Thoracic aorta (tissue), 2 donors: ENCODE results near the gene TTBK2. TPM values are rescaled to one million over a fixed set of nuclear protein-coding genes. Genes with fewer than 3 reads are reported as not detected.
"Not testable (repeated sequence)": the region's sequence is repeated elsewhere in the genome, so short reads cannot be mapped to it uniquely, and the experiment has no call there.

Source experiments
- ATAC-seq: fragments of 150-250 bp; one replicate; pipeline ENCODE4 v1.8.0; 2017; ENCODE audit warnings: low read depth; ENCODE audit not compliant: insufficient number of reproducible peaks, low FRiP score
- DNase-seq: peaks from one replicate; pipeline ENCODE4 v3.0.0-alpha.2; 2020; ENCODE audit warnings: low spot score
- H3K27ac ChIP-seq, 2 donors: fragments of 200-600 bp; sonication (generic); 1 replicate in 1 of 2; 2 replicates in 1 of 2; pipeline ENCODE4 v1.5.1; 2016; ENCODE audit warnings: mild to moderate bottlenecking in 2 of 2, moderate library complexity in 2 of 2
- H3K27me3 ChIP-seq: fragments of 200-600 bp; sonication (generic); replicated peaks from 2 replicates; pipeline ENCODE4 v1.6.0; 2016; ENCODE audit warnings: mild to moderate bottlenecking; ENCODE audit not compliant: insufficient read depth
- H3K36me3 ChIP-seq: fragments of 200-600 bp; sonication (generic); one replicate; pipeline ENCODE4 v1.5.1; 2016
- H3K4me1 ChIP-seq, 2 donors: fragments of 200-600 bp; sonication (generic); 1 replicate in 1 of 2; 2 replicates in 1 of 2; pipeline versions ENCODE4 v1.5.1 to v1.6.0; 2016; ENCODE audit warnings: low read depth in 2 of 2, mild to moderate bottlenecking in 1 of 2; ENCODE audit not compliant: control insufficient read depth in 1 of 2
- H3K4me3 ChIP-seq: fragments of 200-600 bp; sonication (generic); 2 replicates; pipeline ENCODE4 v1.5.1; 2016; ENCODE audit warnings: mild to moderate bottlenecking
- H3K9me3 ChIP-seq: fragments of 200-600 bp; sonication (generic); 2 replicates; pipeline ENCODE4 v1.5.1; 2016
- CTCF ChIP-seq: fragments of 200-600 bp; sonication (generic); IDR thresholded peaks from one replicate; pipeline ENCODE4 v1.5.1; 2019; ENCODE audit warnings: antibody characterized with exemption
- total RNA-seq, 2 donors: library from RNA; depleted of rRNA; stranded (reverse); fragments of >200 nt; gene quantifications; one replicate each; pipeline versions ENCODE4 v1.1.0 to v1.2.3, GENCODE V29; 2016

Gene TTBK2
- total RNA-seq, 2 donors from 2014 or later: 22.3 to 52.4 TPM

- Histone ChIP-seq H3K36me3 (no peaks in the 10 kb centered on the region), H3K9me3 (no peaks in the 10 kb centered on the region), H3K4me1 (peaks cover 7 to 11% of the 10 kb centered on the region in 2 donors), H3K27ac (peak overlapping the region in 1 of 2 donors; percentile 30), H3K4me3 (no peak overlapping the region), H3K27me3 (no peaks in the 10 kb centered on the region)
- no peak for DNase-seq
- ATAC-seq: no peak
- no peak for TF ChIP-seq CTCF
These were observed 16.9 kb downstream of the TTBK2 start for GRCh38 chr15:42903388-42904324.

- H3K36me3 ChIP-seq, H3K27me3 ChIP-seq, DNase-seq, H3K4me3 ChIP-seq, H3K9me3 ChIP-seq, ATAC-seq, H3K27ac ChIP-seq: not testable (repeated sequence)
- H3K4me1 ChIP-seq: peaks cover 13 to 26% of the 10 kb centered on the region in 2 donors
These were observed 26.7 kb downstream of the TTBK2 start for GRCh38 chr15:42893911-42894310.

GRCh38 chr15:42891569-42891968 lies 29.0 kb downstream of the TTBK2 start:
- peaks cover 13 to 26% of the 10 kb centered on the region in 2 donors for H3K4me1 ChIP-seq
- no peak overlapping the region for H3K27ac ChIP-seq
- no peaks in the 10 kb centered on the region for H3K36me3 ChIP-seq
- no peak overlapping the region for H3K4me3 ChIP-seq
- no peaks in the 10 kb centered on the region for H3K27me3 ChIP-seq
- no peaks in the 10 kb centered on the region for H3K9me3 ChIP-seq
- no peak for DNase-seq
- ATAC-seq: no peak
- TF ChIP-seq CTCF: no peak

GRCh38 chr15:42890161-42890913 lies 30.2 kb downstream of the TTBK2 start:
- H3K4me1 ChIP-seq: peaks cover 13 to 26% of the 10 kb centered on the region in 2 donors
- no peak for DNase-seq
- H3K27ac ChIP-seq: no peak overlapping the region
- H3K27me3 ChIP-seq: no peaks in the 10 kb centered on the region
- H3K4me3 ChIP-seq: no peak overlapping the region
- H3K36me3 ChIP-seq: no peaks in the 10 kb centered on the region
- ATAC-seq: no peak
- H3K9me3 ChIP-seq: no peaks in the 10 kb centered on the region
- TF ChIP-seq CTCF: no peak

GRCh38 chr15:42887384-42887783 lies 33.2 kb downstream of the TTBK2 start:
- not testable (repeated sequence) for H3K27ac ChIP-seq, DNase-seq, H3K27me3 ChIP-seq, H3K36me3 ChIP-seq, H3K9me3 ChIP-seq, H3K4me3 ChIP-seq, ATAC-seq
- H3K4me1 ChIP-seq: peaks cover 13 to 26% of the 10 kb centered on the region in 2 donors

- no peak for TF ChIP-seq CTCF
- no peak overlapping the region for H3K4me3 ChIP-seq
- H3K27me3 ChIP-seq: no peaks in the 10 kb centered on the region
- H3K27ac ChIP-seq: no peak overlapping the region
- no peaks in the 10 kb centered on the region for H3K9me3 ChIP-seq
- no peak for DNase-seq
- H3K4me1 ChIP-seq: no peaks in the 10 kb centered on the region
- H3K36me3 ChIP-seq: no peaks in the 10 kb centered on the region
- no peak for ATAC-seq
These were observed 40.5 kb downstream of the TTBK2 start for GRCh38 chr15:42880121-42880520.
